Fibroblast of skin of left biceps (primary cell): ENCODE measurements around the gene MAPT.
"Not testable (repeated sequence)": the region's sequence is repeated elsewhere in the genome, so short reads cannot be mapped to it uniquely, and the experiment has no call there.

Experiments used
- DNase-seq, 2 experiments: peaks; one replicate each; pipeline ENCODE4 v3.0.0-alpha.2; 2013; ENCODE audit warnings: low read depth in 2 of 2

Gene MAPT

DNA sequence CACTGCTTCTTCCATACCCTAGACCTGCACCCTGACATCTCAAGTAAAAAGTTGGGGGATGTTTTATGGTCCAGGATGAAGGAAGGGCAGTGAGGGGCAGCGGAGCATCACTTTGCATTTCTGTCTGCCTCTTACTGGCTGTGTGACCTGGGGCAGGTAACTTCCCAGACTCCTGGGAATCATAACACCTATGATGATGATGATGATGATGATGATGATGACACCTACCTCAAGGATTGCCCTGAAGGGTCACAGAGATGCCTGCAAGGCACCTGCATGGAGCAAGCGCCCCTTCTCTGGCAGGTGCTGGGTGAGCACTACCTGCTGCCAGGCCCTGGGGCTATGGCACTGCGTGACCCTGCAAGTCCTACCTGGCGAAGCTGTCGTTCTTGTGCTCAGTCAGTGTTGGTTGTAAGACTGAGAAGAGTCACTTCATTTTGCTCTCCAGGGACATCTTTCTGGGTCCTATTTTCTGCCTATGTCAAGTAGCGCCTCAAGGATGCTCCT, 58.5 kb downstream of the MAPT start:
- DNase-seq: no peak

DNA sequence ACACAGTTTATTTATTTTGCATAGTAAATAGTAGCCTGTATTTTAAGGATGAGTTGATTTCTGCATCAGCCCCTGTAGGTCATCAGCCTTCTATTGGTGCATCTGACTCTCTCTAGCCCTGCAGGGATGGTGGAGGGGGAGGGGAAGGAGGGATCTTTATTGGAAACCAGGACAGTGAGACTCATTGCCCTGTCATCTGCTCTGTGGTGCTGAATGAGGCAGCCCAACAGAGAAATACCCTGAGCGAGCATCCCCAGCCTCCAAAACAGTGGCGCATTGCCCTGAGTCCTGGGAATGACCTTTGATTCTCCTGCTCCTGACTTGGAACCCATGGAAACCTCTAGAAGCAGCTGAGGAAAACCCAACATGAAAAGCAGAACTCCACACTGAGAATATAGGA, 59.2 kb downstream of the MAPT start:
- DNase-seq: no peak

DNA sequence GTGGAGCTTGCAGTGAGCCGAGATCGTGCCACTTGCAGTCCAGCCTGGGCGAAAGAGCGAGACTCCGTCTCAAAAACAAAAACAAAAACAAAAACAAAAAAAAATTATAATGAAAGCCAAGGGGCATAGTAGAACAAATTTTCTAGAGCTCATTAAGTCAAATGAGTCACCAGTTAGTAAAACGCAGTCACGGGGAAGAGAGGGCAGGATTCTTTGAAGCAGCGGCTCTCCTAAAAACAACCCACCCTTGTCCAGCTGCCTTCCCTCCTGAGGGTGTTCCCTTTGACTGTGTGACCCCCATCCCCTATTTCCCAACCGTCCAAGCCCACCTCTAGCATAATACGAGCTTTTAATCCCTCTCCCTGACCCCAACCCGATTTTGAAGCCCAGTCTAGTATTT, 60.6 kb downstream of the MAPT start:
- no peak for DNase-seq

DNA sequence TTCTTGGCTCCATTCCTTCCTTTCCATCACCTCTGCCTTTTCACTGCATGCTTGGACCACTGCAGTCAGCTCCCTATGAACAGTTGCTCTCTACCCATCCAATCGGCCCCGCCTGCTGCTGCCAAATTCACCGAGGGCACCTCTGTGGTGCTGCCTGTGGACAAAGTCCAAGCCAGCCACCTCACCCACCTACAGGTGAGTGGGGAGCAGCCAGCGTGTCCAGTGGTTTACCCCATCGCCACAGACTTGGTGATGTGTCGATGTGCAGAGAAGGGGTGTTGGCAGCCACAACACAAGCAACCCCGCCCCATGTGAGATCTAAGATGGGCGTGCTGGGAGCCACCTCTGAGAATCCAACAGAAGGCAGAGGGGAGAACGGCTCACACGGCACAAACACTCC, 61.0 kb downstream of the MAPT start:
- no peak for DNase-seq

DNA sequence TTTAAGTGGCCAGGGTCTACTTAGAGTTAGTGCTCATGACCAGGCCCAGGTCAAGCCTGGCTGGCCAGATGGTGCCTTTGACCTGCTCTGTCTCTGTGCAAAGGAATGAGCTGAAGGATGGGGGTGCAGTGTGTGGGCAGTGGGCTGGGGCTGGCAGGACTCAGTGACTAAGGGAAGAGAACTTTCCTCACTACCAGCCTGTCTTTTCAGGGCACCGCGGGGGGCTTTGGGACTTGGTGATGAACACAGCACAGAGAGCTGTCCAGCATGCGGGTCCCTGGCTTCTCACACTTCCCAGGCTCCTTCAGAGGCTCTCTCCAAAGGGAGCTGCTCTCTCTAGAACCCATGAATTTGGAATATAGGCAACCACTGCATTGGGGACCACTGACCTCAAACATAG, 61.7 kb downstream of the MAPT start:
- DNase-seq: no peak

DNA sequence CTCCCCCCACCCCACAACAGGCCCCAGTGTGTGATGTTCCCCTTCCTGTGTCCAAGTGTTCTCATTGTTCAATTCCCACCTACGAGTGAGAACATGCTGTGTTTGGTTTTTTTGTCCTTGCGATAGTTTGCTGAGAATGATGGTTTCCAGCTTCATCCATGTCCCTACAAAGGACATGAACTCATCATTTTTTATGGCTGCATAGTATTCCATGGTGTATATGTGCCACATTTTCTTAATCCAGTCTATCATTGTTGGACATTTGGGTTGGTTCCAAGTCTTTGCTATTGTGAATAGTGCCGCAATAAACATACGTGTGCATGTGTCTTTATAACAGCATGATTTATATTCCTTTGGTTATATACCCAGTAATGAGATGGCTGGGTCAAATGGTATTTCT, 62.4 kb downstream of the MAPT start:
- DNase-seq: not testable (repeated sequence)

DNA sequence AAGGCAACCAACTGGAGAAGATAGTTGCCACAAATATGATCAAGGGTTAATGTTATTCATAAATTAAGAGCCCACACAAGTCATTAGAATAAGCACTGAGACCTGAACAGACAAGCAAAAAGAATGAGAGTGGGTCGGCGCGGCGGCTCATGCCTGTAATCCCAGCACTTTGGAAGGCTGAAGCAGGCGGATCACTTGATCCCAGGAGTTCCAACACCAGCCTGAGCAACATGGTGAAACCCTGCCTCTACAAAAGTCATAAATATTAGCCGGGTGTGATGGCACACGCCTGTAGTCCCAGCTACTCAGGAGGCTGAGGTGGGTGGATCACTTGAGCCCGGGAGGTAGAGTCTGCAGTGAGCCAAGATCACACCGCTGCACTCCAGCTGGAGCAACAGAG, 64.0 kb downstream of the MAPT start:
- no peak for DNase-seq

DNA sequence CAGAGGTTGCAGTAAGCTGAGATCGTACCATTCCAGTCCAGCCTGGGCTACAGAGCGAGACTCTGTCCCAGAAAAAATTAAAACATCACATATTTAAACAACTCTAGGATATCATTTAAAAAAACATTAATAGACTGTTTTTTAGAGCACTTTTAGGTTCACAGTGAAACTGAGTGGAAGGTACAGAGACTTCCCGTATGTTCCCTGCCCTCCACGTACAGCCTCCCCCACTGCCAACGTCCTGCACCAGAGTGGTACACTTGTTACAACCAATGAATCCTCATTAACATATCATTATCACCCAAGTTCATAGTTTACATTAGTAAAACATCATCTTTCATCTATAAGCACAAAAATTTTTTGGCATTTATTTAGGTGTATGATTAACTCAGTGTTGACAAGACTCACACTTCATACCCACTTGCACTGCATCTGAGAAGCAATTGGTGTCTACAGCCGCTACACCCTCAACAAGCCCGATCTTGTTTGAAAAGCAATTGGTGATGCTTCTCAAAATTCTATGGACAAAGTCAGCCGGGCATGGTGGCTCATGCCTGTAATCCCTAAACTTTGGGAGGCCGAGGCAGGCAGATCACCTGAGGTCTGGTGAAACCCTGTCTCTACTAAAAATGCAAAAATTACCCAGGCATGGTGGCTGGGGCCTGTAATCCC, 64.8 kb downstream of the MAPT start:
- no peak for DNase-seq

DNA sequence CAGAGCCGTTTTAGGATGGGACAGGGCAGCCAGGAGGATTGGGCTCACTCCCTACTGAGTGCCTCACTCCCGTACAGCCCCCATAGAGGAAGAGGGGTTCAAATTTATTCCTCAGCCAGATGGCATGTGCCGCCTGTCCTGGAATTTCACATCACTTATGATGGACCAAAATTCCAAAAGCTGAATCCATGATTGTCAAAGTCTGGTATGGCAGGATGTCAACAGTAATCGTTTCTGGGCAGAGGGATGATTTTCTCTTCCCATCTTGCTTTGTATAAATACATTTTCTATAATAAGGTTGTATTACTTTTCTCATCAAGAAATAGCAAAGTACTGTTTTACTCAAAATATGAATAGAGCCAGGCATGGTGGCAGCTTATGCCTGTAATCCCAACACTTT, 66.0 kb downstream of the MAPT start:
- DNase-seq: no peak

DNA sequence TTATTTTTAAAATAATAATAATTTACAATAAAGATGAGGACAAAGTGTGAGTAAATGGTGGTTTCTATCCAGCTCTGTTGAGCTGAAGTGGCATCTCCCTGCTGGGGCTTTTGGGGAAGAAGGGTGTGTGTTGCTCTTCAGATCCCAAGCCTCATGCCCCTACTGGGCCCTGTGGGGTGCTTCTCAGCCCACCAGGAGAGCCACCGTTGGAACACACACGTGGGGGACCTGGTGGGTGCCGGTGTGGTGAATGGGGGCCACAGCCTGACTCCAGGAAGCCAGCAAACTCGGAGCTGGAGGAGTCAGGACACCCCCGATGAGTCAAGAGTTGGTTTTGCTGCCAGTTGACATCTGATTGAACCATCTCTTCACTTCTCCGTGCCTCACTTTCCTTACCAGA, 66.9 kb downstream of the MAPT start:
- DNase-seq: no peak

DNA sequence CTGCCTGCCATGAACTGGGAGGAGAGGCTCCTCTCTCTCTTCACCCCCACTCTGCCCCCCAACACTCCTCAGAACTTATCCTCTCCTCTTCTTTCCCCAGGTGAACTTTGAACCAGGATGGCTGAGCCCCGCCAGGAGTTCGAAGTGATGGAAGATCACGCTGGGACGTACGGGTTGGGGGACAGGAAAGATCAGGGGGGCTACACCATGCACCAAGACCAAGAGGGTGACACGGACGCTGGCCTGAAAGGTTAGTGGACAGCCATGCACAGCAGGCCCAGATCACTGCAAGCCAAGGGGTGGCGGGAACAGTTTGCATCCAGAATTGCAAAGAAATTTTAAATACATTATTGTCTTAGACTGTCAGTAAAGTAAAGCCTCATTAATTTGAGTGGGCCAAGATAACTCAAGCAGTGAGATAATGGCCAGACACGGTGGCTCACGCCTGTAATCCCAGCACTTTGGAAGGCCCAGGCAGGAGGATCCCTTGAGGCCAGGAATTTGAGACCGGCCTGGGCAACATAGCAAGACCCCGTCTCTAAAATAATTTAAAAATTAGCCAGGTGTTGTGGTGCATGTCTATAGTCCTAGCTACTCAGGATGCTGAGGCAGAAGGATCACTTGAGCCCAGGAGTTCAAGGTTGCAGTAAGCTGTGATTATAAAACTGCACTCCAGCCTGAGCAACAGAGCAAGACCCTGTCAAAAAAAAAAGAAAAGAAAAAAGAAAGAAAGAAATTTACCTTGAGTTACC, 68.0 kb downstream of the MAPT start:
- DNase-seq: no peak

DNA sequence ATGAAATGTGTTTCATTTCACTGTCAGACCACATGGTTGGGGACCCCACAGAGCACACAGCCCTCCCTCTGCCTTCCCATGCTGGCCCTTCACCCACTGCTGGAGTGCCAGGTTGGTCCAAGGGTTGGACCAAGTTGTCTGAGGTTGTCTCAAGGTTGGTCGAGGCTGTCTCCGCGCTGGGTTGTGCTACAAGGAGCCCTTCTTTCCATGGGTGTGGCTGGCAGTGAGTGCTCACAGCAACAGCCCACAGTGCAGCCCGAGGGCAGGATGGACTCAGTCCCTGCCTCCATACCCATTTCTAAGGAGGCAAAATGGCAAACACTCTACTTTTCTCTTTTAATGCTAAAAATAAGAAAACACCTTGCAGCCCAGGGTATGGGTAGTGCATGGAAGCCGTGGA, 68.9 kb downstream of the MAPT start:
- no peak for DNase-seq

DNA sequence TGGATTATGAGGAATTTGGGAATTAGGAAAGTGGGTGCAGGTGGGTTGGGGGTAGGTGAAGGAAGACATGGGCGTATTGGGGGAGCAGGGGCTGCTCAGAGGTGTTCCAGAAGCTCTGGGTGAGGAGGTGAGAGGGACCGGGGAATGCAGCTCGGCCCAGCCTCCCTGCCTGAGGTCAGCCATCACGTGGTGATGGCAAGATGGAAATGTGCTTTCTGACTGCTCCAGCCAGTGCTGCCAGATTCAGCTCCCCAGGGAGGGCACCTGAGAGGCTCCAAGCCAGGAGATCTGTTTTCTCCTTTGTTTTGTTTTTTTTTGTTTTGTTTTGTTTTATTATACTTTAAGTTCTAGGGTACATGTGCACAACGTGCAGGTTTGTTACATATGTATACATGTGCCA, 69.5 kb downstream of the MAPT start:
- DNase-seq: no peak

DNA sequence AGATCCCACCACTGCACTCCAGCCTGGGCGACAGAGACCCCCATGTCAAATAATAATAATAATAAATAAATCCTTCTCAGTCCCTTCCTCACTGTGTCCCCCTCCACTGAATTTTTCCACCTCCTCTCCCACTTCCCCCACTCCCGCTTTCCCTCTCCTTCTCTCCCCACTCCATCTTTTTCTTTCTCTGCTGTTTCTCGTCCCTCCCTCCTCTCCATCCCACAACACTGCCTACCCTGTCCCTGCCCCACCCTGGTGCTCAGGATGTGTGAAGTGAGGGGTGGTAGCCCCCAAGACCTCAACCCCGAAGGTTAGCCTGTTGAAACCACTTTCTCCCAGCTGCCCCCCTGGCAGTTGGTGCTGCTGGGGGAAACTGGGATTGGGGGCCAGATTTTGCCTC, 70.3 kb downstream of the MAPT start:
- DNase-seq: no peak

DNA sequence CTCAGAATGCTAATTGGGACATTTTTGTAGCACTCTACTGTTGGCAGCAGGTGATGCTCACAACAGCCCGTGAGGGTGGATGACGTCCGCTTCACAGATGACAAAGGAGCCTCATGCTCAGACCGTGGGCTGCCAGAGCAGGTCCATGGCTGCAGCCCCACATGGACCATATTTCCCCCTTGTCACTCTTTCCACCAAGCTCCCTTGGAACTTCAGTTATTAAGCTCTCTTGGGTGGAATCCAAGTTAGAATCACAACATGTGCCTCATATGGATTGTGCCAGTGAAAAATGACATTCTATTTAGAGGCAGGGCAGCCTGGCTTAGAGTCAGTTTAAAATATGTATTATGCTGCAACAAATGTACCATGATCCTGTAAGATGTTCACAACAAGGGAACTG, 71.5 kb downstream of the MAPT start:
- DNase-seq: no peak

DNA sequence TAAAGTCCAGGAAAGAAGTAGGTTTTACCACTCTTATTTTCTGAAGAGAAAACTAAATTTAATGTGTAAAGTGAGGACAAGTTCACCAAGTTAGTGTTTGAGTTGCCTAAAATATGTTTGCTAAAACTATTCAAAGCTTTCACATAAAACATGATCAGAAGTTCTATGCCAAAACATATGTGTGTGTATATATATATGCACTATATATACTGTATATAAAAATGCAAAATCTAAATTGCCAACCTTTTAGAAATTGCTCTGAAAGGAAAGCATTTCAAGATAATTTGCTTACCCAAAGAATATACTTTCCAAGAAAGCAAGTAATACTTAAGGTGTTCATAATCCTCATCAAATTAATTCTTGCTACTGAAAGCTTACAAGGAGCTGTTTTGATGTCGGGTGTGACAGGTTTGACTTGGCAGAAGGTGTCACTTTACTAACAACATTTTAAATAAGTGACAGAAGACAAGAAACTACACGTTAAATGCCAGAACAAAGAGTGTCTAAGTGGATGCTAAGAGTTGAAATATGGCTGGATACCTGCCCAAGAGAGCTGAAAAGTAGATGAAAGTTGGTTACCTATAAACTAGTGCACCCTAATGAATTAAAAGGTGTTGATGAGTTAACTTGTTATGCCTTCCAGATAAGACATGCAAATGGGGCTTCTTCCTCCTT, 72.4 kb downstream of the MAPT start:
- DNase-seq: no peak

DNA sequence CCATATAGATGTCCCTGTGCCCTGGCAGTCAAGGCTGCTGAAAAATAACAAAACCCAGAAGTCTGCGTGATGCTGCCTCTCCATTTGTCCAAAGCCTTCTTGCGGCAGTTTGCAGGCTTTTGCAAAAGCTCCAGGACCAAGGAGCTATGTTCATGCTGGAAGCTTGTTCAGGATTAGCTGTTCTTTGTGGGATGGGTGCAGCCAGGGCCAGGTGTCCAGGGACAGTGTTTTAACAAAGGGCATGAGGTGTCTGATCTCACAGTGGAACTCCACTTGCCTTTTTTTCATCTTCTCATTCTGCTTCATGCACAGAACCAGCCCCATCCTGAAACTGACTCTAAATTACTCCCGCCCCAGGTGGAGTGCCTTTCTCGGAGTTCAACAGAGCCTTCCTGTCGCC, 73.0 kb downstream of the MAPT start:
- DNase-seq: no peak

DNA sequence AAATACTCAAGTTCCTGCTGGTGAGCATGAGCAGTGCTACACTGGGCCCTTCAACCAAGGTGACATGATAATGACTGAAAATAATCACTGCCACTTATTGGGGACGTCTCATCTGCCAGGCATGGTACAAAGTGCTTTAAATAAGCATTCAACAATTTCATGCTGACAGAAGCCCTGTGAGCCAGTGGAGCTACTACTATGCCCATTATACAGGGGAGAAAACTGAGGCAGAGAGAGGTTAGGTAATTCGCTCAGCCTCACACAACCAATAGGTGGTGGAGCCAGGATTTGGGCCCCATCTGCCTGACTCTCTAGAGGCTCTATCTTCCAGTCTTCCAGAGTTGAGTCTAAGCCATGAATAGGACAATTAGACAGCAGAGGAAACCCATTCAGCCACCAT, 74.4 kb downstream of the MAPT start:
- no peak for DNase-seq

DNA sequence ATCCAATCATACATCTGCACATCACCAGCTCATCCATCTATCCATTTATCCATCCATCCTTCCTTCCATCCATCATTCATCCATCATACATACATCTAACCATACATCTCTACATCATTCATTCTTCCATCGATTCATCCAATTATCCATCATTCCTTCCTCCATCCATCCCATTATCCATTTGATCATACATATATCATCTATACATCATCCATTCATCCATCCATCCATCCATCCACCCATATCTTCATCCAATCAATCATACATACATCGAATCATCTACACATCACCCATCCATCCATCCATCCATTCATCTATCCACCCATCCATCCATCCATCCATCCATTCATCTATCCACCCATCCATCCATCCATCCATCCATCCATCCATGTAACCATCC, 75.4 kb downstream of the MAPT start:
- DNase-seq: no peak

DNA sequence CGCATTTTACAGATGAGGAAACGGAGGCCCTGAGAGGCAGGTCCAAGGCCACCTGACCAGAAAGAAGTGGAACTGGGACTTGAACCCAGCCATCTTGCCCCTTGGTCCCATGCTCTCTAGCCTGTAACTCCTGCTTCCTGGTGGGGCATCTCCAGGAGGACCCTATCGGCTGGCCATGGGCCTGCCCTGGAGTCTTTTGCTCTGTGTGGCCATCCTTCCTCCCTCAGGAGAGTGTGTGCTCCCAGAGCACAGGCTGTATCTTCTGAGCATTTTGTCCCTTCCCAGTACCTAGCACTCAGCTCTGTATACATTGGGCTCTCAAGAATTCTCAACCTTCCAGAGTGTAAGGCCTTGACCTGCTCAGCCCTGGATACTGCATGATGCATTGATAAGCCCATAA, 76.3 kb downstream of the MAPT start:
- no peak for DNase-seq

DNA sequence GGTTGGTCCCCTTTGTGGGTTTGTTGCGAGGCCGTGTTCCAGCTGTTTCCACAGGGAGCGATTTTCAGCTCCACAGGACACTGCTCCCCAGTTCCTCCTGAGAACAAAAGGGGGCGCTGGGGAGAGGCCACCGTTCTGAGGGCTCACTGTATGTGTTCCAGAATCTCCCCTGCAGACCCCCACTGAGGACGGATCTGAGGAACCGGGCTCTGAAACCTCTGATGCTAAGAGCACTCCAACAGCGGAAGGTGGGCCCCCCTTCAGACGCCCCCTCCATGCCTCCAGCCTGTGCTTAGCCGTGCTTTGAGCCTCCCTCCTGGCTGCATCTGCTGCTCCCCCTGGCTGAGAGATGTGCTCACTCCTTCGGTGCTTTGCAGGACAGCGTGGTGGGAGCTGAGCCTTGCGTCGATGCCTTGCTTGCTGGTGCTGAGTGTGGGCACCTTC, 77.4 kb downstream of the MAPT start:
- DNase-seq: no peak

DNA sequence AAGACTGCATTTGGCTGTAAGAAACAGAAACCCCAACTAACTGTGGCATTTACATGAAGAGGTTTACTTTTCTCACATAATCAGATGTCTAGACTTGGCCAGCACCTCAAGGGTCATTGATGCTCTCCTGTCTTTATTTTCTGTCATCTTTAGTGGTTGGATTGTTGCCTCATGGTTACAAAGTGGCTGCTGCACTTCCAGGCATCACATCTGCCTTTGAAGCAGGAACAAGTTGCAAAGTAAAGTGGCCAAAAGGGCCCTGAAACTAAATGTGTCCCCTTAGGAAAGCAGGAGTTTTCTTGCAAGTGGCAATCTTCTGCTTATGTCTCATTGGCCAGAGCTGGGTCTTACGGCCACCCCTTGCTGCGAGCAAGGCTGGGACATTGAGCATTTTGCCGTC, 78.2 kb downstream of the MAPT start:
- DNase-seq: no peak
